Measurements from ENCODE around the gene DYTN.

Gene DYTN

GRCh38 chr2:206615417-206616089 lies 102.6 kb downstream of the DYTN start:
- ChIA-PET CTCF (no interaction called here), POLR2A (no interaction called here)
- 88% methylated on average over 6 of the region's 7 CpGs for WGBS (ENCODE audit: insufficient coverage)
- Histone ChIP-seq H3K36me3 (ENCODE audit: control insufficient read depth in 4 of 4, insufficient read depth in 4 of 4, low read length in 3 of 4) (no peaks in the 10 kb centered on the region), H3K27me3 (replicated peaks in 2 of 5; ENCODE audit: control insufficient read depth in 4 of 5, insufficient read depth in 5 of 5, low read length in 4 of 5) (no peaks in the 10 kb centered on the region), H3K4me3 (ENCODE audit: control insufficient read depth in 1 of 7, extremely low read depth in 1 of 7, insufficient read depth in 4 of 7, low read depth in 2 of 7, low read length in 6 of 7) (no peak overlapping the region), H3K9me3 (ENCODE audit: control extremely low read depth in 1 of 5, control insufficient read depth in 4 of 5, insufficient read depth in 2 of 5, low read depth in 1 of 5, low read length in 4 of 5) (no peaks in the 10 kb centered on the region), H3K4me1 (ENCODE audit: control extremely low read depth in 1 of 4, control insufficient read depth in 4 of 4, insufficient read depth in 4 of 4, low read length in 3 of 4) (no peaks in the 10 kb centered on the region), H3K27ac (ENCODE audit: insufficient read depth in 1 of 2, low read depth in 1 of 2, low read length in 2 of 2, poor library complexity in 1 of 2, severe bottlenecking in 2 of 2) (no peak overlapping the region)
- no peak for DNase-seq

GRCh38 chr2:206614811-206615210 lies 103.4 kb downstream of the DYTN start:
- Histone ChIP-seq H3K4me1 (ENCODE audit: control extremely low read depth in 1 of 4, control insufficient read depth in 4 of 4, insufficient read depth in 4 of 4, low read length in 3 of 4) (peaks cover 0 to 3% (median 2%) of the 10 kb centered on the region in 4 experiments), H3K27ac (ENCODE audit: insufficient read depth in 1 of 2, low read depth in 1 of 2, low read length in 2 of 2, poor library complexity in 1 of 2, severe bottlenecking in 2 of 2) (no peak overlapping the region), H3K27me3 (replicated peaks in 2 of 5; ENCODE audit: control insufficient read depth in 4 of 5, insufficient read depth in 5 of 5, low read length in 4 of 5) (no peaks in the 10 kb centered on the region), H3K36me3 (ENCODE audit: control insufficient read depth in 4 of 4, insufficient read depth in 4 of 4, low read length in 3 of 4) (no peaks in the 10 kb centered on the region), H3K9me3 (ENCODE audit: control extremely low read depth in 1 of 5, control insufficient read depth in 4 of 5, insufficient read depth in 2 of 5, low read depth in 1 of 5, low read length in 4 of 5) (no peaks in the 10 kb centered on the region), H3K4me3 (ENCODE audit: control insufficient read depth in 1 of 7, extremely low read depth in 1 of 7, insufficient read depth in 4 of 7, low read depth in 2 of 7, low read length in 6 of 7) (no peak overlapping the region)
- no peak for DNase-seq
- POLR2A ChIA-PET = no interaction called here
- 82% methylated on average over 4 of the region's 6 CpGs for WGBS (ENCODE audit: insufficient coverage)
- CTCF ChIA-PET = no interaction called here

DNA sequence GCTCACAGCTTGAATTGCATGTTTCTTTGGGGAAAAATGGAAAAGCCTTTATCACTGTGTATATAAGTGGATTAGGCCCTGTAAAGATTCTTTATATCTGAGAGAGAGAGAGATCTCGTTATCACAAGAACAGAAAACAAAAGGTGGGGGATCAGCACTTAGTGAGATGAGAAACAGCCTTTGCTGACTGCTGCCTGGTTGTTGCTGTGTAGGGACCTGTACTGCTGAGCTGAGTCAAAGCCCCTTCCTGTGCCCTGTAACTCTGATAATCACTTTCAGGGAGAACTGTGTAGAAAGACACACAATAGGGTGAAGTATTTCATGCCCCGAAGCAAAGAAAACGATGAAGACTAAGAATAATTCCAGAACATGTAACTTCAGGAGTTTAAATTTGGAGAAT lies 106.5 kb downstream of the DYTN start:
- CTCF ChIA-PET = no interaction called here
- DNase-seq = no peak
- no peaks in the 10 kb centered on the region for H3K27me3 ChIP-seq (replicated peaks in 2 of 5; ENCODE audit: control insufficient read depth in 4 of 5, insufficient read depth in 5 of 5, low read length in 4 of 5)
- H3K4me1 ChIP-seq (ENCODE audit: control extremely low read depth in 1 of 4, control insufficient read depth in 4 of 4, insufficient read depth in 4 of 4, low read length in 3 of 4) = peaks cover 4 to 11% (median 8%) of the 10 kb centered on the region in 4 experiments
- H3K36me3 ChIP-seq (ENCODE audit: control insufficient read depth in 4 of 4, insufficient read depth in 4 of 4, low read length in 3 of 4) = no peaks in the 10 kb centered on the region
- H3K27ac ChIP-seq (ENCODE audit: insufficient read depth in 1 of 2, low read depth in 1 of 2, low read length in 2 of 2, poor library complexity in 1 of 2, severe bottlenecking in 2 of 2) = no peak overlapping the region
- WGBS (ENCODE audit: insufficient coverage) = 94% methylated on average over 3 of the region's 3 CpGs
- H3K4me3 ChIP-seq (ENCODE audit: control insufficient read depth in 1 of 7, extremely low read depth in 1 of 7, insufficient read depth in 4 of 7, low read depth in 2 of 7, low read length in 6 of 7) = no peak overlapping the region
- H3K9me3 ChIP-seq (ENCODE audit: control extremely low read depth in 1 of 5, control insufficient read depth in 4 of 5, insufficient read depth in 2 of 5, low read depth in 1 of 5, low read length in 4 of 5) = no peaks in the 10 kb centered on the region
- POLR2A ChIA-PET = no interaction called here

DNA sequence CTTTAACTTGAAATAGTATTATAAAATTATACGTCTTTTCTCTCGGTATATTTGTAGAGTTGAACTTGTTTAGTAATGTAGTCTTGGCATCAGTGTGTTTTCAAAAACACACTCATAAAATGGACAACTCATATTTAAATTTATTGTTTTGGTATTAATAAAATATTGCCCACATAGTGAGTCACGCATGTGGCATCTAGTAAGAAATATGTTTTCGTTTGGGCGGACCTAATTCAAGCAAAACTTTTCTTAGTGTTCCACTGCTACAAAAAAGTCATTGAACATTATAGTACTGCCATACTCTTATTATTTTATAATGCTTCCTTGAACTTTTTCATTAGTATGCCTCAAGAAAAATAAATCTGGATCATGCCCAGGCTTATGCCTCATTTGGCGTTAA lies 107.0 kb downstream of the DYTN start:
- 100% methylated on average over 1 of the region's 6 CpGs for WGBS (ENCODE audit: insufficient coverage)
- H3K4me1 ChIP-seq (ENCODE audit: control extremely low read depth in 1 of 4, control insufficient read depth in 4 of 4, insufficient read depth in 4 of 4, low read length in 3 of 4) = peaks cover 4 to 11% (median 8%) of the 10 kb centered on the region in 4 experiments
- H3K27me3 ChIP-seq (replicated peaks in 2 of 5; ENCODE audit: control insufficient read depth in 4 of 5, insufficient read depth in 5 of 5, low read length in 4 of 5) = no peaks in the 10 kb centered on the region
- H3K4me3 ChIP-seq (ENCODE audit: control insufficient read depth in 1 of 7, extremely low read depth in 1 of 7, insufficient read depth in 4 of 7, low read depth in 2 of 7, low read length in 6 of 7) = no peak overlapping the region
- ChIA-PET CTCF (no interaction called here), POLR2A (no interaction called here)
- H3K9me3 ChIP-seq (ENCODE audit: control extremely low read depth in 1 of 5, control insufficient read depth in 4 of 5, insufficient read depth in 2 of 5, low read depth in 1 of 5, low read length in 4 of 5) = no peaks in the 10 kb centered on the region
- no peaks in the 10 kb centered on the region for H3K36me3 ChIP-seq (ENCODE audit: control insufficient read depth in 4 of 4, insufficient read depth in 4 of 4, low read length in 3 of 4)
- DNase-seq = no peak
- no peak overlapping the region for H3K27ac ChIP-seq (ENCODE audit: insufficient read depth in 1 of 2, low read depth in 1 of 2, low read length in 2 of 2, poor library complexity in 1 of 2, severe bottlenecking in 2 of 2)

DNA sequence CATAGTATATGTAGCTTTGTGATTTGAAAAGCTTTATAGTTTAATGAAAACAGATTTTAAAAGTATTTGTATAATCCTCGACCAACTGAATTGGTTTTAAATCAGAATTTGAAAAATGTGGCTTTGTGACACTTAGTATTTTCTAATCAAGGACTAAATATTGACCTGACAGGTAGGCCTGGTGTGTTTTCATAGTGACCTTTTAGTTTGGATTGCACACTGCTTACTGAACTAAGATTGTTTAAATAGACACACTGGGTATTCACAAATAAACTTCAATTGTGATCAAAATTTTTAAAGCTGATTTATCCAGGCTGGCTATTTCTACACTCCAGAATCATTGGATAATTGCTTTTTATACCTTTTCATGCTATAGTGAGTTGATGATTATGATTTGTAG lies 107.7 kb downstream of the DYTN start:
- no peak for DNase-seq
- no peaks in the 10 kb centered on the region for H3K27me3 ChIP-seq (replicated peaks in 2 of 5; ENCODE audit: control insufficient read depth in 4 of 5, insufficient read depth in 5 of 5, low read length in 4 of 5)
- H3K36me3 ChIP-seq (ENCODE audit: control insufficient read depth in 4 of 4, insufficient read depth in 4 of 4, low read length in 3 of 4) = no peaks in the 10 kb centered on the region
- POLR2A ChIA-PET = no interaction called here
- peaks cover 4 to 11% (median 8%) of the 10 kb centered on the region in 4 experiments for H3K4me1 ChIP-seq (ENCODE audit: control extremely low read depth in 1 of 4, control insufficient read depth in 4 of 4, insufficient read depth in 4 of 4, low read length in 3 of 4)
- WGBS (ENCODE audit: insufficient coverage) = 100% methylated on average over 1 of the region's 1 CpG
- H3K9me3 ChIP-seq (ENCODE audit: control extremely low read depth in 1 of 5, control insufficient read depth in 4 of 5, insufficient read depth in 2 of 5, low read depth in 1 of 5, low read length in 4 of 5) = no peaks in the 10 kb centered on the region
- CTCF ChIA-PET = interaction anchor here (0.5 kb wide), 1 partner anchor 135 kb away, joined by 3 read pairs; no protein-coding TSS in a partner anchor
- H3K4me3 ChIP-seq (ENCODE audit: control insufficient read depth in 1 of 7, extremely low read depth in 1 of 7, insufficient read depth in 4 of 7, low read depth in 2 of 7, low read length in 6 of 7) = no peak overlapping the region
- H3K27ac ChIP-seq (ENCODE audit: insufficient read depth in 1 of 2, low read depth in 1 of 2, low read length in 2 of 2, poor library complexity in 1 of 2, severe bottlenecking in 2 of 2) = no peak overlapping the region

- H3K36me3 ChIP-seq (ENCODE audit: control insufficient read depth in 4 of 4, insufficient read depth in 4 of 4, low read length in 3 of 4) = no peaks in the 10 kb centered on the region
- no peaks in the 10 kb centered on the region for H3K27me3 ChIP-seq (replicated peaks in 2 of 5; ENCODE audit: control insufficient read depth in 4 of 5, insufficient read depth in 5 of 5, low read length in 4 of 5)
- ChIA-PET CTCF (interaction anchor here (0.8 kb wide), 1 partner anchor 26 kb away, joined by 3 read pairs; no protein-coding TSS in a partner anchor), POLR2A (no interaction called here)
- H3K9me3 ChIP-seq (ENCODE audit: control extremely low read depth in 1 of 5, control insufficient read depth in 4 of 5, insufficient read depth in 2 of 5, low read depth in 1 of 5, low read length in 4 of 5) = no peaks in the 10 kb centered on the region
- no peak for DNase-seq
- no CpG with 5 or more reads among the region's 3 CpGs for WGBS (ENCODE audit: insufficient coverage)
- H3K4me1 ChIP-seq (ENCODE audit: control extremely low read depth in 1 of 4, control insufficient read depth in 4 of 4, insufficient read depth in 4 of 4, low read length in 3 of 4) = no peaks in the 10 kb centered on the region
- H3K27ac ChIP-seq (ENCODE audit: insufficient read depth in 1 of 2, low read depth in 1 of 2, low read length in 2 of 2, poor library complexity in 1 of 2, severe bottlenecking in 2 of 2) = no peak overlapping the region
- no peak overlapping the region for H3K4me3 ChIP-seq (ENCODE audit: control insufficient read depth in 1 of 7, extremely low read depth in 1 of 7, insufficient read depth in 4 of 7, low read depth in 2 of 7, low read length in 6 of 7)
Measured at GRCh38 chr2:206603243-206603642, 115.0 kb downstream of the DYTN start.
